Measurements from ENCODE around the gene AANAT.

AANAT gene

GRCh38 chr17:76435751-76436150, 31.7 kb upstream of the AANAT start:
- peaks cover 6% of the 10 kb centered on the region for H3K4me1 Mint-ChIP-seq (ENCODE audit: low read depth)
- H3K36me3 Mint-ChIP-seq (ENCODE audit: low read depth): no peaks in the 10 kb centered on the region
- DNase-seq (ENCODE audit: low spot score): no peak
- H3K27me3 Mint-ChIP-seq (ENCODE audit: low read depth): no peaks in the 10 kb centered on the region
- no peak overlapping the region for H3K27ac Mint-ChIP-seq
- H3K9me3 Mint-ChIP-seq: no peaks in the 10 kb centered on the region
- H3K4me3 Mint-ChIP-seq: no peak overlapping the region

- H3K27ac Mint-ChIP-seq: no peak overlapping the region
- peaks cover 15% of the 10 kb centered on the region for H3K4me1 Mint-ChIP-seq (ENCODE audit: low read depth)
- H3K9me3 Mint-ChIP-seq: no peaks in the 10 kb centered on the region
- no peak overlapping the region for H3K4me3 Mint-ChIP-seq
- peaks cover 2% of the 10 kb centered on the region for H3K36me3 Mint-ChIP-seq (ENCODE audit: low read depth)
- H3K27me3 Mint-ChIP-seq (ENCODE audit: low read depth): no peaks in the 10 kb centered on the region
- no peak for DNase-seq (ENCODE audit: low spot score)
These were observed 29.7 kb upstream of the AANAT start for GRCh38 chr17:76437467-76438402.

GRCh38 chr17:76438906-76439305, 28.5 kb upstream of the AANAT start:
- Mint-ChIP-seq H3K27ac (no peak overlapping the region), H3K9me3 (no peaks in the 10 kb centered on the region), H3K27me3 (ENCODE audit: low read depth) (no peaks in the 10 kb centered on the region), H3K4me3 (no peak overlapping the region), H3K36me3 (ENCODE audit: low read depth) (peaks cover 6% of the 10 kb centered on the region), H3K4me1 (ENCODE audit: low read depth) (peaks cover 23% of the 10 kb centered on the region)
- no peak for DNase-seq (ENCODE audit: low spot score)

DNA sequence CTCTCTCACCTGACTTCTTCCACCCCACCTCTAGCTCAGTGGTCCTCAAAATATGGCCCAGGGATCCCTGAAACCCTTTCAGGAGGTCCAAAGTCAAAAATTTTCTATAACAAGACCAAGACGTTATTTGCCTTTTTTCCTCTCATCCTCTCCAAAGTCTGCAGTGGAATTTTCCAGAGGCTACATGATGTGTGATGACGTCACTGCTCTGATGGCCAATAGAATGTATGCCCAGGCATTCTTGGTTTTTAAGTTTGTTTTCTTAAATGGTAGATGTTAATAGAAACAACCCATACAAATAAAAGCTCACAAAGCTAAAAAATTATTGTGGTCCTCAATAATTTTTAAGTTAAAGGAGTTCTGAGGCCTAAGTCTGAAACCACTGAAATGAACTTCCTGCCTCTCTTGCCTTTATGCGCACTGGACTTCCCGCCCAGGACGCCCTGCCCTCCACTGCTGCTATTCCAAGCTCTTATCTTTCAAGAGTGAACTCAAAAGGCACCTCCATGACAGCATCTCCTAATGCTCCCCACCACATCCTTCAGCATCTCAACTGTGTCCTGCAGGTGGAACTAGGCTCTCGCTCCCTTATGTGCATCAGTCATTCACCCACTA, 28.0 kb upstream of the AANAT start:
- Mint-ChIP-seq H3K27ac (no peak overlapping the region), H3K4me1 (ENCODE audit: low read depth) (peaks cover 25% of the 10 kb centered on the region), H3K27me3 (ENCODE audit: low read depth) (no peaks in the 10 kb centered on the region), H3K4me3 (no peak overlapping the region), H3K36me3 (ENCODE audit: low read depth) (peaks cover 6% of the 10 kb centered on the region), H3K9me3 (no peaks in the 10 kb centered on the region)
- DNase-seq (ENCODE audit: low spot score): no peak

GRCh38 chr17:76440751-76441362, 26.5 kb upstream of the AANAT start:
- H3K4me3 Mint-ChIP-seq: no peak overlapping the region
- H3K36me3 Mint-ChIP-seq (ENCODE audit: low read depth): peaks cover 6% of the 10 kb centered on the region
- H3K27ac Mint-ChIP-seq: no peak overlapping the region
- H3K4me1 Mint-ChIP-seq (ENCODE audit: low read depth): peaks cover 37% of the 10 kb centered on the region
- H3K27me3 Mint-ChIP-seq (ENCODE audit: low read depth): no peaks in the 10 kb centered on the region
- DNase-seq (ENCODE audit: low spot score): no peak
- H3K9me3 Mint-ChIP-seq: no peaks in the 10 kb centered on the region

DNA sequence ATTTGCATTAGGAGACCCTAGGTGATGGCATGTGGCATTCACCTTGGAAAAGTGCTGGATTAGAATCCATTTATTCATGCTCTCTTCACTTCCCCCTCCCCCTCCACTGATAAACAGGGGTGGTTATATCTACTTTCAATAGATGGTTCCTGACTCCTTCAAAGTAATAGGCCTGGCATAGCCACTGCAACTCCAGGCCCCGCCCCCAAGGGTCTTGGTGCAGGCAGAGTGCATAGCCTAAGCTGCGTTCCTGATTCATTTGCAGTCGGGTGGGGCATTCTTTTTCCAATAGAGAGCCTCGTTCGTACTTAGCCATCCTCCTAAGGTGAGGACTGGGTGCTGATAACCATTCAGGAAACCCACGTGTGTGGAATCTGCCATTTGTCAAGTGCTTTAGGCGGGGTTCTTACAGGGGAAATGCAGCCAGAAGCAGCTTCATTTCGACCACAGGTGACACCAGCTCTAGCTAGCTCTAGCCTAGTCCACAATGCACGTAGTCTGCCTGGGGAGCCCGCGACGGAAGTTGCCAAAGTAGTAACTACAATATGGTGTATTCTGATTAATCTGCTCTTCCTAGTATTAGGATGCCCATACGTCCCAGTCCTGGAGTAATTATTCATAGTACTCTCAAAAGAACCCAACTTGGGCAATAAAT, 25.6 kb upstream of the AANAT start:
- H3K27me3 Mint-ChIP-seq (ENCODE audit: low read depth): no peaks in the 10 kb centered on the region
- peak overlapping the region; percentile 61 for H3K4me3 Mint-ChIP-seq
- H3K36me3 Mint-ChIP-seq (ENCODE audit: low read depth): peaks cover 6% of the 10 kb centered on the region
- H3K27ac Mint-ChIP-seq: peak overlapping the region; percentile 84
- no peak for DNase-seq (ENCODE audit: low spot score)
- no peaks in the 10 kb centered on the region for H3K9me3 Mint-ChIP-seq
- peaks cover 41% of the 10 kb centered on the region for H3K4me1 Mint-ChIP-seq (ENCODE audit: low read depth)

- peak overlapping the region; percentile 84 for H3K27ac Mint-ChIP-seq
- H3K9me3 Mint-ChIP-seq: no peaks in the 10 kb centered on the region
- peaks cover 6% of the 10 kb centered on the region for H3K36me3 Mint-ChIP-seq (ENCODE audit: low read depth)
- peak overlapping the region; percentile 61 for H3K4me3 Mint-ChIP-seq
- no peaks in the 10 kb centered on the region for H3K27me3 Mint-ChIP-seq (ENCODE audit: low read depth)
- no peak for DNase-seq (ENCODE audit: low spot score)
- H3K4me1 Mint-ChIP-seq (ENCODE audit: low read depth): peaks cover 49% of the 10 kb centered on the region
These were observed 24.8 kb upstream of the AANAT start for GRCh38 chr17:76442341-76443338.

- Mint-ChIP-seq H3K27me3 (ENCODE audit: low read depth) (no peaks in the 10 kb centered on the region), H3K27ac (peak overlapping the region; percentile 46), H3K9me3 (no peaks in the 10 kb centered on the region), H3K36me3 (ENCODE audit: low read depth) (peaks cover 6% of the 10 kb centered on the region), H3K4me3 (no peak overlapping the region), H3K4me1 (ENCODE audit: low read depth) (peaks cover 62% of the 10 kb centered on the region)
- DNase-seq (ENCODE audit: low spot score): no peak
These were observed 22.7 kb upstream of the AANAT start for GRCh38 chr17:76444518-76445311.

DNA sequence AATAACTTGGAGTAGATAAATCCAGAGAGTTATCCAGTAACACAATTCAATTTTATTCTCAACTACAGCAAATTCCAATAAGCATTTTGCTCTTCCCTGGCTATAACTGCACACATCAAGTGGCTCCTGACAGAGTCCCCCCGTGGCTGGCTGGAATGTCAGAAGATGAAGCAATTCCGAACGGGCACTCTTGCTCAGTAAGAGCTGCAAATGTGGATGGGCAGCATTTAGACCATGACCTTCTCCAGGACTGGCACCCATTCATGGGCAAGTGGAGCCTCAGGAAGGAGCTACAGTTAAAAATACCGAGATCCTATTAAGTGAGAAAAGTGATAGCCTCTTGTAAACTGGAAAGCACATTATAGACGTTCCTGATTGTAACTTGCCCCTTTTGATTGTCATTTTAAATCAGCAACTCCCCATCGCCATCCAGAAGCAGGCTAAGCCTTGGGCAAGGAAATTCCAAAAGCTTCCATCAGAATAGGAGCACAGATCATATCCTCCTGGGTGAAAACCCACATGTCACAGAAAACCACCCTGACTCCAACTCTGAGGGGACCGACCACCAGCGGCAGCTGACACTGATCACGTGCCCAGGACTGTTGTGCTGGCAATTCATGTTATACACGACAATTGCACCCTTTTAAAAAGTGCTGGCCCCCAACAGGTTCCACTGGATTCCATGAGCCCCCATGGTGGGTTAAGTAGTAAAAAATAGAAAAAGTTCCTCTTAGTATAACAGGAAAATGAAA, 21.5 kb upstream of the AANAT start:
- DNase-seq (ENCODE audit: low spot score): no peak
- Mint-ChIP-seq H3K36me3 (ENCODE audit: low read depth) (peaks cover 6% of the 10 kb centered on the region), H3K4me1 (ENCODE audit: low read depth) (peaks cover 69% of the 10 kb centered on the region), H3K27me3 (ENCODE audit: low read depth) (no peaks in the 10 kb centered on the region), H3K4me3 (no peak overlapping the region), H3K27ac (no peak overlapping the region), H3K9me3 (no peaks in the 10 kb centered on the region)

GRCh38 chr17:76446449-76447231, 20.8 kb upstream of the AANAT start:
- H3K4me1 Mint-ChIP-seq (ENCODE audit: low read depth): peaks cover 76% of the 10 kb centered on the region
- no peak for DNase-seq (ENCODE audit: low spot score)
- no peak overlapping the region for H3K4me3 Mint-ChIP-seq
- H3K27ac Mint-ChIP-seq: no peak overlapping the region
- H3K27me3 Mint-ChIP-seq (ENCODE audit: low read depth): no peaks in the 10 kb centered on the region
- H3K36me3 Mint-ChIP-seq (ENCODE audit: low read depth): peaks cover 9% of the 10 kb centered on the region
- H3K9me3 Mint-ChIP-seq: no peaks in the 10 kb centered on the region

DNA sequence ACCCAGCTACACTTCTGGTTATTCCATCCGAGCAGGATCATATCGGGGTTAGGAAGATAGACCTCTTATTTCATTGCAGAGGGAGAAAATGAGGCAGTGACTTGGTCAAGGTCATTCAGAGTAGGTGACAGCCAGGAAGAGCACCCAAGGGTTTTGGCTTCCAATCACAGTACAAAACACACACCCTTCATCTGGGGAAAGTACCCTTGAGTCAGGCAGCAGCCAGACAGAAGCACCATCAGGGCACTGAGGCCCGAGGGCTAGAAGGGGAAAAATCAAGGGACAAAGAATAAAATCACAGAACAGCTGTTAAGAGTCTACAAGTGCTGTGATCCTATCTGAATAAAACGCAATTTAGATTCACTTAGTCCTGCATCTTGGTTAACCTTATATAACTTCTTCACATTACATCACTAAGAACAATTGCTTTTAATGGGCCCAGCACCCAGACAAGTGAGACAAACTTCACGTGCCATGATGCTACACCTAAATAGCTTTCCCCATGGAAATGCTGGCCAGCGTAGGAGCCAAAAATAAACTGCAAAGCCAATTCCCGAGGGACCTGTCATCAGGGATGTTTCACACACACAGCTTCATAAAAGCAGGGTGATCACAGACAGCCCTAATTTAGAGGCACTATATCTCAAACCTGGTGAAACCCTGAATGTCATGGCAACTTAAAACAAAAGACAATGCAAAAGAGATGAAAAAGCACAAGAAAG, 19.3 kb upstream of the AANAT start:
- H3K27ac Mint-ChIP-seq: peak overlapping the region; percentile 6

More for the DNA sequence above, 19.3 kb upstream of the AANAT start:
- no peak overlapping the region for H3K4me3 Mint-ChIP-seq
- no peaks in the 10 kb centered on the region for H3K27me3 Mint-ChIP-seq (ENCODE audit: low read depth)
- H3K36me3 Mint-ChIP-seq (ENCODE audit: low read depth): peaks cover 6% of the 10 kb centered on the region
- no peaks in the 10 kb centered on the region for H3K9me3 Mint-ChIP-seq
- peaks cover 67% of the 10 kb centered on the region for H3K4me1 Mint-ChIP-seq (ENCODE audit: low read depth)
- DNase-seq (ENCODE audit: low spot score): no peak
